Thyroid gland (tissue), 4 donors: ENCODE data around the gene ZNF100. TPM values are rescaled to one million over a fixed set of nuclear protein-coding genes. Genes with fewer than 3 reads are reported as not detected.
A peak's percentile ranks its signal among the peaks of the same experiment; 100 is the strongest.
"Not testable (repeated sequence)": the region's sequence is repeated elsewhere in the genome, so short reads cannot be mapped to it uniquely, and the experiment has no call there.

ENCODE experiments used
- DNase-seq, 2 donors: peaks; one replicate each; pipeline ENCODE4 v3.0.0-alpha.2; 2019
- H3K27ac ChIP-seq, 3 donors: fragments of 200-600 bp; sonication (generic); 1 replicate in 2 of 3; 2 replicates in 1 of 3; pipeline ENCODE4 v1.5.1; 2016 to 2019; ENCODE audit warnings: mild to moderate bottlenecking in 1 of 3, moderate library complexity in 1 of 3
- H3K27me3 ChIP-seq: fragments of 200-600 bp; sonication (generic); one replicate; pipeline ENCODE4 v1.5.1; 2019
- H3K36me3 ChIP-seq, 2 donors: fragments of 200-600 bp; sonication (generic); one replicate each; pipeline ENCODE4 v1.5.1; 2016 to 2019
- H3K4me1 ChIP-seq, 2 donors: fragments of 200-600 bp; sonication (generic); one replicate each; pipeline ENCODE4 v1.5.1; 2017 to 2019
- H3K4me3 ChIP-seq, 3 donors: fragments of 200-600 bp; sonication (generic); replicated peaks in 1 of 3; 1 replicate in 2 of 3; 2 replicates in 1 of 3; pipeline ENCODE4 v1.5.1; 2016; ENCODE audit warnings: mild to moderate bottlenecking in 1 of 3
- H3K9me3 ChIP-seq: fragments of 200-600 bp; sonication (generic); one replicate; pipeline ENCODE4 v1.5.1; 2017
- WGBS, 2 donors: methylation state at CpG; one replicate each; pipeline ENCODE4 v1.1.5; 2017; 5-methylcytosine and 5-hydroxymethylcytosine counted together
- intact Hi-C: fragments of 100-400 bp; cut with DNase I; formaldehyde crosslinking; loops from one replicate; pipeline ENCODE4 v1.15.1; 2023
- small RNA-seq: library from RNA; depleted of rRNA; stranded (forward); fragments of <200 nt; gene quantifications from one replicate; pipeline ENCODE3, GENCODE V24; 2016
- total RNA-seq, 4 donors: library from RNA; depleted of rRNA; stranded (reverse); fragments of >200 nt; gene quantifications; one replicate each; pipeline ENCODE4 v1.2.3, GENCODE V29; 2016
- TF ChIP-seq, protein P1 (sequence below), 6 experiments: fragments of 200-600 bp in 3 of 6; fragments of 450-650 bp in 3 of 6; sonication (generic) in 3 of 6; IDR thresholded peaks; one replicate each; pipeline ENCODE4 v1.5.1; 2016 to 2019; ENCODE audit warnings: antibody characterized with exemption in 6 of 6, mild to moderate bottlenecking in 2 of 6, inconsistent platforms in 1 of 6, moderate library complexity in 1 of 6

The ZNF100 gene
- total RNA-seq, 4 donors from 2014 or later, result 5.3 to 9.4 (median 5.9) TPM

DNA sequence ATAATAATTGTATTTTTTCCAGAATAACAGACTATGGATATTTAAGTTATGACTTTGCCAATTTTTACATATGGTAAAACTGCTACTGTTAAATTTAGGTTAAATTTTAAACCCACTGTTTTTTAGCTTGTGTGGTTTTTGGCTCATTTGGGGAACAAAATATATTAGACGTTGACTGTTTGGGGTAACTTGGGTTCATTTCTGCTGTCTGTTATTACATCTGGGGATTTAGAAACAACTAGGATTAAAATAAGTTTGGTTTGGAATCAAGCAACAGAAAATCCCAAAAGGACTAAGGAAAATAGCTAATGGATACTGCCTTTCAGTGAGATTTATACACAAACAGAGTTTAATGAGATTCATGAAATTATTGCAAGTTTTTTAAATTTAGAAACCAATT lies 92.9 kb downstream of the ZNF100 start:
- 64 to 67% methylated on average over 1 of the region's 1 CpG for WGBS, 2 donors
- Histone ChIP-seq H3K27me3 (no peaks in the 10 kb centered on the region), H3K4me3 (no peak overlapping the region), H3K36me3 (no peaks in the 10 kb centered on the region), H3K9me3 (no peaks in the 10 kb centered on the region), H3K4me1 (no peaks in the 10 kb centered on the region), H3K27ac (no peak overlapping the region)
- intact Hi-C loops, result no loop called here
- TF ChIP-seq, protein P1, sequence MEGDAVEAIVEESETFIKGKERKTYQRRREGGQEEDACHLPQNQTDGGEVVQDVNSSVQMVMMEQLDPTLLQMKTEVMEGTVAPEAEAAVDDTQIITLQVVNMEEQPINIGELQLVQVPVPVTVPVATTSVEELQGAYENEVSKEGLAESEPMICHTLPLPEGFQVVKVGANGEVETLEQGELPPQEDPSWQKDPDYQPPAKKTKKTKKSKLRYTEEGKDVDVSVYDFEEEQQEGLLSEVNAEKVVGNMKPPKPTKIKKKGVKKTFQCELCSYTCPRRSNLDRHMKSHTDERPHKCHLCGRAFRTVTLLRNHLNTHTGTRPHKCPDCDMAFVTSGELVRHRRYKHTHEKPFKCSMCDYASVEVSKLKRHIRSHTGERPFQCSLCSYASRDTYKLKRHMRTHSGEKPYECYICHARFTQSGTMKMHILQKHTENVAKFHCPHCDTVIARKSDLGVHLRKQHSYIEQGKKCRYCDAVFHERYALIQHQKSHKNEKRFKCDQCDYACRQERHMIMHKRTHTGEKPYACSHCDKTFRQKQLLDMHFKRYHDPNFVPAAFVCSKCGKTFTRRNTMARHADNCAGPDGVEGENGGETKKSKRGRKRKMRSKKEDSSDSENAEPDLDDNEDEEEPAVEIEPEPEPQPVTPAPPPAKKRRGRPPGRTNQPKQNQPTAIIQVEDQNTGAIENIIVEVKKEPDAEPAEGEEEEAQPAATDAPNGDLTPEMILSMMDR (IDR thresholded peaks at IDR 0.05), result no peak
- DNase-seq, result no peak

- intact Hi-C loops, H3K27me3 ChIP-seq, H3K9me3 ChIP-seq, H3K4me1 ChIP-seq, H3K27ac ChIP-seq, H3K36me3 ChIP-seq, H3K4me3 ChIP-seq: not testable (repeated sequence)
- peak; percentile 47 to 53 for DNase-seq
- 72 to 77% methylated on average over 2 of the region's 2 CpGs for WGBS, 2 donors
Observed at GRCh38 chr19:21673479-21673878, 93.9 kb downstream of the ZNF100 start.

Small RNAs within 50 kb of the gene (small RNA-seq; reads per million reads assigned to genes)
- gene VN1R84P, result not detected

Other genes with a start within 250 kb of the ZNF100 start
- 10 to 100 TPM; 20.9 to 35.3 (median 25.8) TPM for gene ZNF43, start 68.6 kb upstream of the ZNF100 start, total RNA-seq
- gene ZNF208, start 243.4 kb upstream of the ZNF100 start, total RNA-seq, result 10 to 100 TPM; 17.8 to 44.1 (median 27.2) TPM